Ramos (cell line): ENCODE data around the gene GALNT10.

Experiments used
- in situ Hi-C: fragments of 300-500 bp; cut with MboI; formaldehyde crosslinking; loops from one replicate; pipeline ENCODE4 v1.14.3; 2022; ENCODE audit warnings: low sequenced_read_pairs; ENCODE audit not compliant: unreplicated experiment

Gene GALNT10

DNA sequence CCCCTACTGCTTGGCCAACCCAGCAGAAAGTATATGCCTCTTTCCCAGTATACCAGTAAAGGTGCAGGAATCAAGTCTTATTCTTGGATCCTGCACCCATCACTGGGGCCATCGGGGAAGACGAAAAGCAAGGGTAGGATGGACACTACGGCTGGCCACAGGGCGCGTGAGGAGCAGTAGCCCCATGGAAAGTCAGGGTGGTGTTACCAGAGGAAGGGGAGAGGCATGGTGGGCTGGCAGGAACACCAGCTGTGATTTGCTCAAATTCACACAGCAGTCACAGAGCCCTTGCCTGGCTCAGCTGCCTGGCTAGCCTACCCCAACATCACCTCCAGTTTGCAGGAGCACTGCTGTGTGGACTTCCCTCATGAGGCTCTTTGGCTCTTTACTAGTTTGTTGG, 220.8 kb downstream of the GALNT10 start:
- in situ Hi-C loops, result loop anchor here (10.0 to 25.0 kb wide), 3 partner anchors 224 to 424 kb away; partner anchors contain the start of gene GALNT10

GRCh38 chr5:154412316-154412715, 221.8 kb downstream of the GALNT10 start:
- in situ Hi-C loops, result loop anchor here (10.0 to 25.0 kb wide), 3 partner anchors 225 to 425 kb away; partner anchors contain the start of gene GALNT10

GRCh38 chr5:154412925-154413324, 222.4 kb downstream of the GALNT10 start:
- in situ Hi-C loops, result loop anchor here (10.0 to 25.0 kb wide), 3 partner anchors 226 to 426 kb away; partner anchors contain the start of gene GALNT10

GRCh38 chr5:154415114-154415513, 224.6 kb downstream of the GALNT10 start:
- in situ Hi-C loops, result loop anchor here (10.0 to 25.0 kb wide), 3 partner anchors 228 to 428 kb away; partner anchors contain the start of gene GALNT10

GRCh38 chr5:154418344-154418820, 227.8 kb downstream of the GALNT10 start:
- in situ Hi-C loops, result loop anchor here (10.0 to 25.0 kb wide), 3 partner anchors 231 to 431 kb away; partner anchors contain the start of gene GALNT10

DNA sequence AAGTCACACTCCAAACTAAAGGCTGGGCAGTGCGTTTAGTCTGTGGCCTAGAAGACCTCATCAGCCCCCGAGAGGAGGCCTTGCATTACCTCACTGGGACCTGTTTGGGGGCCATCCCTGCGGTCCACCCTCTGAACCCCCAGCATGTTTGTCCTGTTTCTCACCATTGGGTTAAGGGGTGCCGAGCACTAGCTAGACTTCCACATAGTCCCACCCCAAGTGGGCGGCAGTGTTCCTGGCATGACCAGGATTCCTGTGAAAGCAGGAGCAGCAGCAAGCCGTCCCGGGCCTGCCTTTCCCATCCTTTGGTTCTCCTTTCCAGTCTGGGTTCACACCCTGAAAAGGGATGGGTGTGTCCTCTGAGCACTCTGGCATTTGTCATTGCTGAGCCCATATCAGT, 228.7 kb downstream of the GALNT10 start:
- in situ Hi-C loops, result loop anchor here (10.0 to 25.0 kb wide), 3 partner anchors 232 to 432 kb away; partner anchors contain the start of gene GALNT10

DNA sequence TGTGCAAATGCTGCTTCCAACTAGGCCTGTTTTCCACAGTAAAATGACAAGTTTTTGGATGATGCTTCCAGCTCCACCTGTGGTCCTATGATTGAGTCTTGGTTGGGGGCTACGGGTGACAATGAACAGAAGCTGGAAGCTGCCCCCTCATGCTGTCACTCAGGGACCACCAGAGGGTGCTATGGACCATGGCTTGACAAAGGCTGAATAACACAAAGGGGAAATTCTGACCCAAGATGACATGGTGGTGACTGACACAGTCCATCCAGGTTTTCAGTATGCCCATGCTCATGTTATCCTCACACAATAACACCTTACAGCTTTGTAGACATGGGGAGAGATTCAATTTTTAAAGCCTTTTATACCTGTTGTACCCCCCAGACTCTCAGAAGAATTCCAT, 231.3 kb downstream of the GALNT10 start:
- in situ Hi-C loops, result loop anchor here (25.0 kb wide), 2 partner anchors 235 to 435 kb away; partner anchors contain the start of gene GALNT10

GRCh38 chr5:154422298-154422697, 231.8 kb downstream of the GALNT10 start:
- in situ Hi-C loops, result loop anchor here (25.0 kb wide), 2 partner anchors 235 to 435 kb away; partner anchors contain the start of gene GALNT10

- in situ Hi-C loops, result no loop called here
Observed at GRCh38 chr5:154428208-154428607, 237.7 kb downstream of the GALNT10 start.

GRCh38 chr5:154429341-154429740, 238.8 kb downstream of the GALNT10 start:
- in situ Hi-C loops, result no loop called here

DNA sequence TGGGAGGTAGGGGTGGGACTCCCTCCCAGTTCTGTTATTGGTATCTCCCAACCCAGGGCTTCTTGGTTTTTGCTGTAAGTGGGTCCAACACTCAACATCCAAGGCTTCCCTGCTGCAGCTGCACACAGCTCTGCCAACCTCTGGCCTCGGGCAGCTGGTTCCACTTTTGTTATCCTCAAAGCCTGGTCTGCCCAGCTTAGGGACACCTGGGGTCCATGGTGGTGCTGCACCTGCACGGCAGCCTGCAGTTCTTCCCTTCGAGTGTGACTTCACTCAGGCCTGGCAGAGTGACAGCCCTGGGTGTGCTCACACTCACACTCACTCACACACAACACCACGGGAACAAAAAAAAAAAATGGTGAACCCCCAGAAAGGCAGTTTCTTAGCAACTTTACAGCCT, 239.9 kb downstream of the GALNT10 start:
- in situ Hi-C loops, result no loop called here

GRCh38 chr5:154430961-154431630, 240.6 kb downstream of the GALNT10 start:
- in situ Hi-C loops, result no loop called here

- in situ Hi-C loops, result no loop called here
Observed at GRCh38 chr5:154435226-154435625, 244.7 kb downstream of the GALNT10 start.

- in situ Hi-C loops, result no loop called here
Observed at GRCh38 chr5:154437281-154437965, 246.9 kb downstream of the GALNT10 start.

- in situ Hi-C loops, result no loop called here
Observed at GRCh38 chr5:154440540-154440939, 250.0 kb downstream of the GALNT10 start.

DNA sequence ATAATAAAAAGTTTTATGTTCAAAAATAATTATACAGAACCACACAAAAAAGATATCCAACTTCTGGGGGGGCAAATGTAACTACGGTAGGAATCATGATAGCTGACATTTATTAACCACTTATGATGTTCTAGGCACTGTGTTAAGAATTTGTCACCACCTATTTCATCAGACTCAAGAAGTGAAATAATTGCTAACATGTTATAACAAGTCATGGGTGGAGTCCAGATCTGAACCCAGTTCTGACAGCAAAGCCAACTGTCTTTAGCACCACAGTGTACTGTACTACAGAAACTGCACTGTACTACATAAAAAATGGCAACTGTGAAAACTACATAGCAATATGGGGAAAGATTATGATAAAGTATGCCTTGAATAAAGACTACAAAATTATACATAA, 252.3 kb downstream of the GALNT10 start:
- in situ Hi-C loops, result no loop called here

GRCh38 chr5:154444556-154445421, 254.3 kb downstream of the GALNT10 start:
- in situ Hi-C loops, result no loop called here

DNA sequence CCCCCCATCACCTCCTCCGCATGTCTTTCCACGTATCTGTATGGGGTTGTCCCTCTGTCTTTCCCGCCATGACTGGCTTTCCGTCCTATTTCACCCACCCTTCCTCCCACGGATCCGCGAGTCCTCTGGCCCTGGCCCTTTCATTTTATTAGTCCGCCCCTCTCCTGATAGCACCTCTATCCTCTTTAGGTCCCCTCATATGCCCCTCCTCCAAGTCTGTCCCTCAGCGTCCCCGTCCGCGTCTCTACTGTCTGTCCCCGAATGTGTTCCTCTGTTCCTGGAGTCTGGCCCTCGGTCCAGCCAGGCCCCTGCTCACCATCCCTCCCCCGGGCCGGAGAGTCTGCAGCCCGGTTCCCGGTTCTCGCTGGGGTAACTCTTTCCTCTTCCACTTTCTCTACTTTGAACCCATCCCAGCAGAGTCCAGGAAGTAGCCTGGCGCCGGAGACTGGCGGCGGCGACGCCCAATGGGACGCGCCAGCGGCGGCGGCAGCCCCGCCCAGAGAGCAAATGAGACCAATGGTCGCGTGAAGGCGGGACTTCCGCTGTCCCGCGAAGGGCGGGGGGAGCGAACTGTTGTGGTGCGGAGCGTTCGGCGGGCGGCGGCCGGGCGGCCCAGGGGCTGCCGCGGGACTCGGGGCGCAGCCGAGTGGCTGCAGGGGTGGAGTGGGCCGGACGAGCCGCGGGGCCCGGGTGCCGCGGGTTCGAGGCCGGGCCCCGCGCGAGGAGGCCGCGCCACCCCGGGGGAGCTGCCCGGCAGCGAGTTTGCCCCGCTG, 255.1 kb downstream of the GALNT10 start, which contains the start of gene SAP30L:
TSS of gene SAP30L (plus strand) at position 576 of the 773 bp plus-strand sequence. CDS start 608 bp downstream, outside the sequence.
- in situ Hi-C loops, result no loop called here
